ENCODE measurements around the gene CKS2. TPM values are rescaled to one million over a fixed set of nuclear protein-coding genes. Genes with fewer than 3 reads are reported as not detected.

CKS2 gene
- total and polyA plus RNA-seq, 2 of the 4 experiments (the other 2 are of a cell fraction) = 192 to 261 TPM

DNA sequence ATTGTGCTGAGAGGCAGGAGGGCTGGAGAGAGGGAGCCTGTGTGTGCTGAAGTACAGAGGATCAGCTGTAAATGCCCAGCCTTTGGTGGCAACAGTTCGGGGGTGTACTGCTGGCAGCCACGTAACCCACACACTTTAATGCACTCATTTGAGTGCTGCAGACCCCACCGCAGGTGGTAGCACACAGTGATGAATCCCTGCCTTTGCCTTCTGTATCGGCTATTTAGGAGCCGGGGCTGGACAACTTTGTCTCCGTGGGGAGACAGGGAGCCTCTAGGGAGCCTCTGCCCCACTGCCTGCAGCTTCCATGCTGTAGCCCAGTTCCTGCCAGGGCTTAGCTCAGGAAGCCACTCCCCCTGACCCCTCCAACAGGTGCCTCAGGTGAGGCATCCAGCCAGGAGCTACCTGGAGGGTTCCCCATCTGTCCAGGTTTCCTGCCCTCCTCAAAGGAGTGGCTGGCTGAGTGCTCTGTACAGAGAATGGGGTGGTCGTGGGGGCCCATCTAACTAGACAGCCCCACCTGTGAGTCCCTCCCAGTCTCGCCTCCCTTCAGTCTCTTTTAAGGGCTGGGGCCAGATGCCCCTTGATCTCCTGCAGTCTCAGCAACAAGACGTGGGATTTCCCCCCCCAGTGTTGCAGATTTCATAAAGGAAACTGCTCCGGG lies 51.8 kb downstream of the CKS2 start:
- no peak overlapping the region for H3K4ac ChIP-seq (ENCODE audit: low read depth, low read length)
- H2BK120ac ChIP-seq (ENCODE audit: low read depth, low read length) = no peak overlapping the region
- CTCF ChIA-PET = no interaction called here
- in situ Hi-C loops (cut with MboI; ENCODE audit: low sequenced_read_pairs) (no loop called here), intact Hi-C loops (cut with micrococcal nuclease) (no loop called here), dilution Hi-C loops (cut with HindIII; ENCODE audit: low sequenced_read_pairs, unreplicated experiment) (no loop called here)
- TF ChIP-seq RCOR1 (IDR thresholded peaks at IDR 0.05; ENCODE audit: insufficient replicate concordance, low read length) (no peak), BHLHE40 (IDR thresholded peaks at IDR 0.05; ENCODE audit: low read depth, low read length) (no peak), FOS (IDR thresholded peaks at IDR 0.05; ENCODE audit: low read depth, low read length) (no peak), RFX5 (IDR thresholded peaks at IDR 0.05; ENCODE audit: low read depth, low read length) (no peak)
- TF ChIP-seq, protein P1, sequence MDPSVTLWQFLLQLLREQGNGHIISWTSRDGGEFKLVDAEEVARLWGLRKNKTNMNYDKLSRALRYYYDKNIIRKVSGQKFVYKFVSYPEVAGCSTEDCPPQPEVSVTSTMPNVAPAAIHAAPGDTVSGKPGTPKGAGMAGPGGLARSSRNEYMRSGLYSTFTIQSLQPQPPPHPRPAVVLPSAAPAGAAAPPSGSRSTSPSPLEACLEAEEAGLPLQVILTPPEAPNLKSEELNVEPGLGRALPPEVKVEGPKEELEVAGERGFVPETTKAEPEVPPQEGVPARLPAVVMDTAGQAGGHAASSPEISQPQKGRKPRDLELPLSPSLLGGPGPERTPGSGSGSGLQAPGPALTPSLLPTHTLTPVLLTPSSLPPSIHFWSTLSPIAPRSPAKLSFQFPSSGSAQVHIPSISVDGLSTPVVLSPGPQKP (IDR thresholded peaks at IDR 0.05; ENCODE audit: borderline replicate concordance, low read depth, low read length) = no peak
- TF ChIP-seq, protein P2, sequence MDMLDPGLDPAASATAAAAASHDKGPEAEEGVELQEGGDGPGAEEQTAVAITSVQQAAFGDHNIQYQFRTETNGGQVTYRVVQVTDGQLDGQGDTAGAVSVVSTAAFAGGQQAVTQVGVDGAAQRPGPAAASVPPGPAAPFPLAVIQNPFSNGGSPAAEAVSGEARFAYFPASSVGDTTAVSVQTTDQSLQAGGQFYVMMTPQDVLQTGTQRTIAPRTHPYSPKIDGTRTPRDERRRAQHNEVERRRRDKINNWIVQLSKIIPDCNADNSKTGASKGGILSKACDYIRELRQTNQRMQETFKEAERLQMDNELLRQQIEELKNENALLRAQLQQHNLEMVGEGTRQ (IDR thresholded peaks at IDR 0.05; ENCODE audit: low read depth, low read length) = no peak
- ATAC-seq (ENCODE audit: low read depth) (no peak), DNase-seq (no peak)
- no peak overlapping the region for H3K14ac ChIP-seq (replicated peaks; ENCODE audit: low read depth, low read length)
- H3K27me3 ChIP-seq (ENCODE audit: control insufficient read depth, insufficient read depth, low read length) = no peaks in the 10 kb centered on the region
- H2BK5ac ChIP-seq (ENCODE audit: low read depth, low read length, poor library complexity, severe bottlenecking) = no peak overlapping the region
- no peak overlapping the region for H3K4me3 ChIP-seq (ENCODE audit: insufficient read depth, low read depth, low read length)
- no TSS peak for BruUV-seq (replicated peaks)
- H3K27ac ChIP-seq (ENCODE audit: insufficient read depth, low read length) = no peak overlapping the region
- no peak overlapping the region for H2BK20ac ChIP-seq (ENCODE audit: low read depth, low read length)
- H2AK9ac ChIP-seq (replicated peaks; ENCODE audit: low read depth, low read length, poor library complexity) = no peak overlapping the region
- H3K9ac ChIP-seq (ENCODE audit: low read depth, low read length) = no peak overlapping the region
- no peak overlapping the region for H2AFZ ChIP-seq (replicated peaks; ENCODE audit: low read length, poor library complexity)
- H4K5ac ChIP-seq (ENCODE audit: low read depth, low read length) = no peak overlapping the region
- POLR2A ChIA-PET (ENCODE audit: unreplicated experiment) = no interaction called here
- 92% methylated on average over 2 of the region's 10 CpGs; no CpG with 5 or more reads in 1 of the 2 experiments for WGBS, 2 experiments (ENCODE audit: extremely low coverage in 2 of 2, insufficient read length in 1 of 2)
- no peaks in the 10 kb centered on the region for H3K4me1 ChIP-seq (ENCODE audit: control insufficient read depth, insufficient read depth, low read length)
- H3K9me1 ChIP-seq (ENCODE audit: insufficient read depth, low read length) = no peaks in the 10 kb centered on the region
- no peaks in the 10 kb centered on the region for H4K20me1 ChIP-seq (ENCODE audit: insufficient read depth, low read length)
- no peak overlapping the region for H3K4me2 ChIP-seq (ENCODE audit: low read depth, low read length)
- H3K23ac ChIP-seq (ENCODE audit: low read depth, low read length) = no peak overlapping the region
- no peak overlapping the region for H2BK15ac ChIP-seq (ENCODE audit: low read depth, low read length)
- H3K56ac ChIP-seq (ENCODE audit: extremely low read depth, insufficient read depth, low read length) = no peak overlapping the region
- peaks cover 39% of the 10 kb centered on the region for H3K36me3 ChIP-seq (ENCODE audit: control insufficient read depth, insufficient read depth, low read length)
- H3K79me1 ChIP-seq (ENCODE audit: low read depth in 1 of 2, low read length in 2 of 2) = no peaks in the 10 kb centered on the region
- no peak overlapping the region for H3K18ac ChIP-seq (ENCODE audit: low read depth, low read length)
- no peaks in the 10 kb centered on the region for H3K9me3 ChIP-seq (ENCODE audit: control insufficient read depth, insufficient read depth, low read length)
- H4K91ac ChIP-seq (ENCODE audit: insufficient read depth, low read depth, low read length) = no peak overlapping the region
- H2AK5ac ChIP-seq (ENCODE audit: low read depth, low read length) = no peak overlapping the region
- H4K8ac ChIP-seq (ENCODE audit: low read depth in 2 of 2, low read length in 2 of 2) = no peak overlapping the region

All from IMR-90 (cell line).